PC-3 (cell line): ENCODE data around the gene TCN2. TPM values are rescaled to one million over a fixed set of nuclear protein-coding genes. Genes with fewer than 3 reads are reported as not detected.

ENCODE experiments used
- ATAC-seq: fragments of 200-7000 bp; cut with Tn5 transposase; 2 replicates; pipeline ENCODE4 v1.9.1; 2020; ENCODE audit warnings: mild to moderate bottlenecking, moderate library complexity
- BruUV-seq: library from RNA; stranded (reverse); fragments of 400-500 nt; replicated peaks from 2 replicates; lab custom pipeline; 2021; lab: Mats Ljungman, UMichigan
- CTCF ChIA-PET: fragments of 300-600 bp; sonication (Branson Sonifier 250); formaldehyde crosslinking; loops from one replicate; lab custom pipeline; 2022; ENCODE audit warnings: antibody characterized with exemption; lab: Charles Lee
- POLR2A ChIA-PET: fragments of 300-600 bp; sonication (Branson Sonifier 250); formaldehyde crosslinking; loops from one replicate; lab custom pipeline; 2022; ENCODE audit warnings: antibody characterized with exemption; ENCODE audit not compliant: unreplicated experiment; lab: Charles Lee
- DNase-seq: peaks from one replicate; pipeline ENCODE4 v3.0.0-alpha.2; 2015
- H2AFZ ChIP-seq: fragments of 300-600 bp; sonication (generic); 2 replicates; pipeline ENCODE4 v1.6.0; 2016; ENCODE audit warnings: antibody characterized with exemption, low read length
- H3F3A ChIP-seq: fragments of 300-600 bp; sonication (generic); one replicate; pipeline ENCODE4 v1.6.0; 2017; ENCODE audit warnings: antibody characterized with exemption, low read length, control low read depth, mild to moderate bottlenecking; ENCODE audit not compliant: unreplicated experiment
- H3K27ac ChIP-seq: fragments of 300-600 bp; sonication (generic); 2 replicates; pipeline ENCODE4 v1.5.1; 2016; ENCODE audit warnings: mild to moderate bottlenecking, low read length
- H3K27me3 ChIP-seq: fragments of 300-600 bp; sonication (generic); 2 replicates; pipeline ENCODE4 v1.6.1; 2016; ENCODE audit warnings: low read length, mixed read lengths
- H3K36me3 ChIP-seq: fragments of 300-600 bp; sonication (generic); 2 replicates; pipeline ENCODE4 v1.6.1; 2016; ENCODE audit warnings: low read depth, mixed run types, low read length, mixed read lengths
- H3K4me1 ChIP-seq: fragments of 300-600 bp; sonication (generic); 2 replicates; pipeline ENCODE4 v1.5.1; 2016; ENCODE audit warnings: low read length; ENCODE audit not compliant: insufficient read depth
- H3K4me2 ChIP-seq: fragments of 300-600 bp; sonication (generic); 2 replicates; pipeline ENCODE4 v1.6.0; 2016; ENCODE audit warnings: low read length
- H3K4me3 ChIP-seq: fragments of 300-600 bp; sonication (generic); 2 replicates; pipeline ENCODE4 v1.5.1; 2016; ENCODE audit warnings: mild to moderate bottlenecking, low read length, mixed read lengths
- H3K79me2 ChIP-seq: fragments of 300-600 bp; sonication (generic); 2 replicates; pipeline ENCODE4 v1.6.1; 2017; ENCODE audit warnings: low read length, mixed read lengths
- H3K9ac ChIP-seq: fragments of 300-600 bp; sonication (generic); 2 replicates; pipeline ENCODE4 v1.6.0; 2016; ENCODE audit warnings: mild to moderate bottlenecking, low read length
- H3K9me2 ChIP-seq: fragments of 300-600 bp; sonication (generic); replicated peaks from 2 replicates; pipeline ENCODE4 v1.6.1; 2016; ENCODE audit warnings: mixed run types, low read length, mixed read lengths
- H3K9me3 ChIP-seq: fragments of 300-600 bp; sonication (generic); 2 replicates; pipeline ENCODE4 v1.6.1; 2016; ENCODE audit warnings: low read length, mixed read lengths
- H4K20me1 ChIP-seq: fragments of 300-600 bp; sonication (generic); 2 replicates; pipeline ENCODE4 v1.6.1; 2016; ENCODE audit warnings: low read length, mixed read lengths
- EZH2 ChIP-seq: fragments of 300-600 bp; sonication (generic); IDR thresholded peaks from one replicate; pipeline ENCODE4 v1.6.1; 2017; ENCODE audit warnings: antibody characterized with exemption, mild to moderate bottlenecking, low read length; ENCODE audit not compliant: unreplicated experiment
- EZH2phosphoT487 ChIP-seq: fragments of 300-600 bp; sonication (generic); IDR thresholded peaks from 2 replicates; pipeline ENCODE4 v1.6.1; 2018; ENCODE audit warnings: mild to moderate bottlenecking, antibody characterized with exemption, low read length, borderline replicate concordance
- intact Hi-C: fragments of 100-400 bp; cut with micrococcal nuclease; formaldehyde crosslinking; loops from 2 replicates; pipeline ENCODE4 v1.9.0; 2023
- total RNA-seq: library from RNA; depleted of rRNA; stranded (reverse); fragments of >200 nt; gene quantifications from 2 replicates; pipeline ENCODE4 v1.2.3, GENCODE V29; 2014
- TF ChIP-seq, protein P1 (sequence below): fragments of 300-600 bp; sonication (generic); conservative IDR thresholded peaks from 2 replicates; pipeline ENCODE4 v1.5.1; 2017; ENCODE audit warnings: antibody characterized with exemption, low read depth, mild to moderate bottlenecking, low read length

The TCN2 gene
- total RNA-seq, 1 experiment from 2014 or later = 1.7 TPM

DNA sequence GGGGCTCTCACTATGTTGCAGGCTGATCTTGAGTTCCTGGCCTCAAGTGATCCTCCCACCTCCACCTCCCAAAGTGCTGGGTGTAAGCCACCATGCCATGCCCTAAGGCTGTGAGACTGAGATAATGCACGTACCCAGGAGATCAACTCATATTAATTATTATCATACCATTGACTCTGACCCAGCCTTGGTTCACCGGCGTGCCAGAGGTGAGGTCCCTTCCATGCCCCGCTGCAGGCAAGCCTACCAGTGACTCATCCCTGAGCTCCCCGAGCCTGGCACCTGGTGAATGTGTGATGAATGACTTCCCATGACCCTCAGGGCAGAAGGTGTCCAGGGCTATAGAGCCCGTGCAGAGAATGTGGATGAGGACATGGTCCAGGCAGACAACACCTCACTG lies 44.6 kb upstream of the TCN2 start:
- H3K4me3 ChIP-seq = no peak overlapping the region
- intact Hi-C loops = no loop called here
- no peaks in the 10 kb centered on the region for H4K20me1 ChIP-seq
- no peaks in the 10 kb centered on the region for H3K36me3 ChIP-seq
- H2AFZ ChIP-seq = no peak overlapping the region
- ChIA-PET POLR2A (no interaction called here), CTCF (no interaction called here)
- no peaks in the 10 kb centered on the region for H3F3A ChIP-seq
- no peak overlapping the region for H3K4me2 ChIP-seq
- DNase-seq (peak; percentile 45), ATAC-seq (peak; percentile 48)
- no peak for TF ChIP-seq EZH2
- H3K27ac ChIP-seq = no peak overlapping the region
- BruUV-seq = no TSS peak
- no peaks in the 10 kb centered on the region for H3K4me1 ChIP-seq
- H3K9me2 ChIP-seq = no peaks in the 10 kb centered on the region
- H3K9me3 ChIP-seq = no peaks in the 10 kb centered on the region
- H3K79me2 ChIP-seq = no peaks in the 10 kb centered on the region
- no peak overlapping the region for H3K9ac ChIP-seq
- H3K27me3 ChIP-seq = no peaks in the 10 kb centered on the region

DNA sequence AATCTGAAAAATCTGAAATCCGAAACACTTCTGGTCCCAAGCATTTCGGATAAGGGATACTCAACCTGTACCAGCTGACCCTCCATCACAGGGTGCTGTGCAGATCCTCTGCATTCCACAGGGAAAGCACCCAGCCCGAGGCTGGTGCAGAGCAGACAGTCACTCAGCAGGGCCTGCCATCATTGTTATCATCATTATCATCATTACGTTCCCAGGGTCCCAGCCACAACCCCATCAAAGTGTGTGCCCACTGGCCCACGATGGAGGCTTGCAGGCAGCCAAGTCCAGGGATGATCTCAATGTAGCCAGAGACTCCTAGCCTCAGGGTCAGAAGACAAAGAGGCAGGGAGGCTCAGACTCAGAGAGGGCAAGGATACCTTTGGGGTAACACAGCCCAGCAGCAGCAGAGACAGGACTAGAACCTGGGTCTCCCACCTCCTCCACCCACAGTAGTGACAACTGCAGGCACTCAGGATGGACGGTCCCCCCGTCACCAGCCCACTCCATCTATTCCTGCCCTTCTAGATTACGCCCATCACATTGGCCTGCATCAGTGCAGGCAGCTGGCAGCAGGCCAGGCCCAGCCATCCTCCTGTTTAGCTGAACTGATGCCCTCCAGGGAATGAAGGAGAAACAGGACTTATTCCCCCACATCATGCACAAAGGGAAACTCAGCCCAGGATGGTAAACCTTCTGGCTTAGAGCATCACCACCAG lies 42.8 kb upstream of the TCN2 start:
- H3K27me3 ChIP-seq = no peaks in the 10 kb centered on the region
- H2AFZ ChIP-seq = no peak overlapping the region
- H3K4me1 ChIP-seq = no peaks in the 10 kb centered on the region
- H3K27ac ChIP-seq = no peak overlapping the region
- H3K9ac ChIP-seq = no peak overlapping the region
- no peaks in the 10 kb centered on the region for H4K20me1 ChIP-seq
- no peaks in the 10 kb centered on the region for H3K36me3 ChIP-seq
- H3K79me2 ChIP-seq = no peaks in the 10 kb centered on the region
- no peaks in the 10 kb centered on the region for H3K9me3 ChIP-seq
- H3K4me2 ChIP-seq = no peak overlapping the region
- ATAC-seq (no peak), DNase-seq (no peak)
- intact Hi-C loops = no loop called here
- H3K4me3 ChIP-seq = no peak overlapping the region
- TF ChIP-seq EZH2phosphoT487 (no peak), EZH2 (no peak)
- BruUV-seq = no TSS peak
- CTCF ChIA-PET = no interaction called here
- POLR2A ChIA-PET = no interaction called here
- H3K9me2 ChIP-seq = no peaks in the 10 kb centered on the region
- no peaks in the 10 kb centered on the region for H3F3A ChIP-seq

DNA sequence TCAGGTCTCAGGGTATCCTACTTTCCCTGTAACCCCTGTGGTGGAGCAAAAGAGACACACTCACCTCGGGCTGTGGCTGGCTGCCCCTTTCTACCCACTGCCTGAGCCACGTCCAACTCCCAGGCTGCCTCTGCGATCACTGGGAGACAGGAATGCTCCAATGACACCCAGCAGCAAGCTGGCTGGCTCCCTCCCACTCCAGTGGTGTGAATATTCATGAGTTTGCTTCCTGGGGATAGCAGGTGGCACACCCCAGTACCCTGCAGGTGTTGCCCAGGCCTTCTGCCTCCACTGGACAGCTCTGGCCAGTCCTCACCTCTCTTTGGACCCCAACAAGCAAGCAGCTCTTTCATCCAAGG lies 42.2 kb upstream of the TCN2 start:
- Histone ChIP-seq H3K4me2 (no peak overlapping the region), H3K27ac (no peak overlapping the region), H3K79me2 (no peaks in the 10 kb centered on the region), H3K27me3 (no peaks in the 10 kb centered on the region), H3K4me1 (no peaks in the 10 kb centered on the region), H3F3A (no peaks in the 10 kb centered on the region), H3K9me2 (no peaks in the 10 kb centered on the region), H3K9me3 (no peaks in the 10 kb centered on the region), H3K9ac (no peak overlapping the region), H2AFZ (no peak overlapping the region), H4K20me1 (no peaks in the 10 kb centered on the region), H3K36me3 (no peaks in the 10 kb centered on the region), H3K4me3 (no peak overlapping the region)
- CTCF ChIA-PET = interaction anchor here (0.6 kb wide), 1 partner anchor 238 kb away, joined by 4 read pairs; no protein-coding TSS in a partner anchor
- BruUV-seq = no TSS peak
- DNase-seq (no peak), ATAC-seq (no peak)
- intact Hi-C loops = no loop called here
- TF ChIP-seq EZH2 (no peak), EZH2phosphoT487 (no peak)
- TF ChIP-seq, protein P1, sequence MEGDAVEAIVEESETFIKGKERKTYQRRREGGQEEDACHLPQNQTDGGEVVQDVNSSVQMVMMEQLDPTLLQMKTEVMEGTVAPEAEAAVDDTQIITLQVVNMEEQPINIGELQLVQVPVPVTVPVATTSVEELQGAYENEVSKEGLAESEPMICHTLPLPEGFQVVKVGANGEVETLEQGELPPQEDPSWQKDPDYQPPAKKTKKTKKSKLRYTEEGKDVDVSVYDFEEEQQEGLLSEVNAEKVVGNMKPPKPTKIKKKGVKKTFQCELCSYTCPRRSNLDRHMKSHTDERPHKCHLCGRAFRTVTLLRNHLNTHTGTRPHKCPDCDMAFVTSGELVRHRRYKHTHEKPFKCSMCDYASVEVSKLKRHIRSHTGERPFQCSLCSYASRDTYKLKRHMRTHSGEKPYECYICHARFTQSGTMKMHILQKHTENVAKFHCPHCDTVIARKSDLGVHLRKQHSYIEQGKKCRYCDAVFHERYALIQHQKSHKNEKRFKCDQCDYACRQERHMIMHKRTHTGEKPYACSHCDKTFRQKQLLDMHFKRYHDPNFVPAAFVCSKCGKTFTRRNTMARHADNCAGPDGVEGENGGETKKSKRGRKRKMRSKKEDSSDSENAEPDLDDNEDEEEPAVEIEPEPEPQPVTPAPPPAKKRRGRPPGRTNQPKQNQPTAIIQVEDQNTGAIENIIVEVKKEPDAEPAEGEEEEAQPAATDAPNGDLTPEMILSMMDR = no peak
- POLR2A ChIA-PET = no interaction called here
